Measurements from ENCODE around the gene HOXA3.

GRCh38 chr7:27117887-27118491, 34.4 kb downstream of the HOXA3 start:
- TF ChIP-seq CTCF (IDR thresholded peaks at IDR 0.05) (no peak), EP300 (IDR thresholded peaks at IDR 0.05; ENCODE audit: borderline replicate concordance in 1 of 2, low read depth in 1 of 2, low read length in 1 of 2) (no peak), TCF12 (IDR thresholded peaks at IDR 0.05) (no peak), SMC3 (IDR thresholded peaks at IDR 0.05; ENCODE audit: low read depth, low read length) (no peak), FOXM1 (IDR thresholded peaks at IDR 0.05; ENCODE audit: low read depth) (no peak), POLR2AphosphoS5 (IDR thresholded peaks at IDR 0.05; ENCODE audit: low read depth, low read length) (no peak), FOXJ3 (CRISPR knock-in tag; IDR thresholded peaks at IDR 0.05) (no peak), YY1 (IDR thresholded peaks at IDR 0.05; ENCODE audit: low read depth) (no peak), NFIC (IDR thresholded peaks at IDR 0.05; ENCODE audit: borderline replicate concordance) (no peak), USF1 (IDR thresholded peaks at IDR 0.05; ENCODE audit: borderline replicate concordance, low read depth) (no peak), RAD21 (IDR thresholded peaks at IDR 0.05; ENCODE audit: low read length) (no peak)
- TF ChIP-seq, protein P1, sequence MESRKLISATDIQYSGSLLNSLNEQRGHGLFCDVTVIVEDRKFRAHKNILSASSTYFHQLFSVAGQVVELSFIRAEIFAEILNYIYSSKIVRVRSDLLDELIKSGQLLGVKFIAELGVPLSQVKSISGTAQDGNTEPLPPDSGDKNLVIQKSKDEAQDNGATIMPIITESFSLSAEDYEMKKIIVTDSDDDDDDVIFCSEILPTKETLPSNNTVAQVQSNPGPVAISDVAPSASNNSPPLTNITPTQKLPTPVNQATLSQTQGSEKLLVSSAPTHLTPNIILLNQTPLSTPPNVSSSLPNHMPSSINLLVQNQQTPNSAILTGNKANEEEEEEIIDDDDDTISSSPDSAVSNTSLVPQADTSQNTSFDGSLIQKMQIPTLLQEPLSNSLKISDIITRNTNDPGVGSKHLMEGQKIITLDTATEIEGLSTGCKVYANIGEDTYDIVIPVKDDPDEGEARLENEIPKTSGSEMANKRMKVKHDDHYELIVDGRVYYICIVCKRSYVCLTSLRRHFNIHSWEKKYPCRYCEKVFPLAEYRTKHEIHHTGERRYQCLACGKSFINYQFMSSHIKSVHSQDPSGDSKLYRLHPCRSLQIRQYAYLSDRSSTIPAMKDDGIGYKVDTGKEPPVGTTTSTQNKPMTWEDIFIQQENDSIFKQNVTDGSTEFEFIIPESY (IDR thresholded peaks at IDR 0.05; ENCODE audit: borderline replicate concordance, low read depth) = no peak
